ENCODE measurements around the gene SNRNP25. TPM values are rescaled to one million over a fixed set of nuclear protein-coding genes. Genes with fewer than 3 reads are reported as not detected.

SNRNP25 gene
- total RNA-seq, 1 experiment from 2014 or later: 21.2 TPM

DNA sequence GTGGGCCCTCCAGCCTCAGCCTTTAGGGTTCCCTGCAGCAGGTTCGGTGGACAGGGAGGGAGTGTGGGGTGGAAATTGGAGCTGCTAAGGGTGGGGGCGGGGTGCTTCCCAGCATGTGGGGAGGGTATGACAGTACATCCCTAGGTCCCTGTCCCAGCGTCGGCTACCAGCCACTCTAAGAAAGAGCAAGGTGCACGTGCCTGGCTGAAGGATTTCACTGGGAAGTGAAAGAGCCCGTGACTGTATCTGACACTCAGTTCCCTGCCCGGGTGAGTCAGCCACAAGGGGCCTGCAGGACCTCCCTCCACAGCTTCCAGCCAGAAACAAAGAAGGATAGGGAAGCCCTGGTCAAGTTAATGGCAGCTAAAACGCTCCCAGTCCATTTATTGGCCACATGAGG lies 4.1 kb downstream of the SNRNP25 start:
- Mint-ChIP-seq H3K9me3 (ENCODE audit: unreplicated experiment) (no peaks in the 10 kb centered on the region), H3K27ac (ENCODE audit: low read depth, unreplicated experiment) (no peak overlapping the region), H3K4me3 (ENCODE audit: unreplicated experiment) (no peak overlapping the region), H3K36me3 (ENCODE audit: insufficient read depth, unreplicated experiment) (peaks cover 41% of the 10 kb centered on the region), H3K27me3 (ENCODE audit: insufficient read depth, unreplicated experiment) (no peaks in the 10 kb centered on the region), H3K4me1 (ENCODE audit: insufficient read depth, unreplicated experiment) (peaks cover 3% of the 10 kb centered on the region)
- intact Hi-C loops (cut with micrococcal nuclease): no loop called here
- ChIA-PET POLR2A (no interaction called here), CTCF (interaction anchor here (0.6 to 3.0 kb wide), 2 partner anchors 8 to 178 kb away, joined by 3 to 24 read pairs; no protein-coding TSS in a partner anchor)
- TF ChIP-seq, protein P1, sequence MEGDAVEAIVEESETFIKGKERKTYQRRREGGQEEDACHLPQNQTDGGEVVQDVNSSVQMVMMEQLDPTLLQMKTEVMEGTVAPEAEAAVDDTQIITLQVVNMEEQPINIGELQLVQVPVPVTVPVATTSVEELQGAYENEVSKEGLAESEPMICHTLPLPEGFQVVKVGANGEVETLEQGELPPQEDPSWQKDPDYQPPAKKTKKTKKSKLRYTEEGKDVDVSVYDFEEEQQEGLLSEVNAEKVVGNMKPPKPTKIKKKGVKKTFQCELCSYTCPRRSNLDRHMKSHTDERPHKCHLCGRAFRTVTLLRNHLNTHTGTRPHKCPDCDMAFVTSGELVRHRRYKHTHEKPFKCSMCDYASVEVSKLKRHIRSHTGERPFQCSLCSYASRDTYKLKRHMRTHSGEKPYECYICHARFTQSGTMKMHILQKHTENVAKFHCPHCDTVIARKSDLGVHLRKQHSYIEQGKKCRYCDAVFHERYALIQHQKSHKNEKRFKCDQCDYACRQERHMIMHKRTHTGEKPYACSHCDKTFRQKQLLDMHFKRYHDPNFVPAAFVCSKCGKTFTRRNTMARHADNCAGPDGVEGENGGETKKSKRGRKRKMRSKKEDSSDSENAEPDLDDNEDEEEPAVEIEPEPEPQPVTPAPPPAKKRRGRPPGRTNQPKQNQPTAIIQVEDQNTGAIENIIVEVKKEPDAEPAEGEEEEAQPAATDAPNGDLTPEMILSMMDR (IDR thresholded peaks at IDR 0.05; ENCODE audit: unreplicated experiment): no peak
- BruUV-seq (replicated peaks): no TSS peak
- DNase-seq (ENCODE audit: unreplicated experiment): no peak

DNA sequence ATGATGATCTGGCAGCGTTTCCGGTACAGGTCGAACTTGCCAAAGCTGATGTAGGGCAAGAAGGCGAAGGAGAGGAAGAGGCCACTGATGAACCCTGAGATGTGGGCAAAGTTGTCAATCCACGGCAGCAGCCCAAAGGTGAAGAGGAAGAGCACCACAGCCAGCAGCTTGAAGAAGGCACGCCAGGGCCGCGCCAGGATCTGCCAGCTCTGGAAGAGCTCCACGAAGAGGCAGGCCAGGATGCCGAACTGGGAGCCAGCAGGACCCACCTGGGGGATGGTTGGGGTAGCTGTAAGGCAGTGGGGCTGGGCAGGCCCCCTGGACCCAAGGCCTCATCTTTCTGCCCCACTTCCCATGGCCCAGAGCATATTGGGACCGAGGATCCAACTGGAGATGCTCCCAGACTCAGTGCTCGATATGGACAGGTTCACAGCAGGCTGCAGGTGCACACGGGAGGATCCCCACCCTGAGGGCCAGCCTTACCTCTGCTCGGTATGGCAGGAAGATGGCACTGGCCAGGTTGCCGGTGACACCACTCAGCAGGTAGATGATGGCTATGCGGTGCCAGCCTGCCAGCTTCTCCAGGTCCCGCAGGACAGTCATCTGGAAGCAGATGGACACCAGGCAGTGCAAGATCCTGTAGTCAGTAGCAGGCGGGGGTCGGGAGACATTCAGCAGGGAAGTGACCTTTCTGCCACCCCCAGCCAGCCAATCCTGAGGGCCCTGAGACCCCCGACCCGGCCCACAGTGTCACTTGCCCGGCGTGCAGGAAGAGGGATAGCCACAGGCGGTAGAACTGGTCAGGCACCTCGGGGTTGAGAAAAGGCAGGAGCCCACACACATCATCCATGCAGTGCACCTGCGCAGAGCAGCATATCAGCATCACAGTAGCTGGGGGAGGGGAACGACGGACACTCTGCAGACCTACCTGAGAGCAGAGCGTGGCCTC lies 5.1 kb downstream of the SNRNP25 start:
- TF ChIP-seq, protein P1 (IDR thresholded peaks at IDR 0.05; ENCODE audit: unreplicated experiment): no peak
- Mint-ChIP-seq H3K36me3 (ENCODE audit: insufficient read depth, unreplicated experiment) (peaks cover 37% of the 10 kb centered on the region), H3K4me3 (ENCODE audit: unreplicated experiment) (no peak overlapping the region), H3K4me1 (ENCODE audit: insufficient read depth, unreplicated experiment) (no peaks in the 10 kb centered on the region), H3K27me3 (ENCODE audit: insufficient read depth, unreplicated experiment) (no peaks in the 10 kb centered on the region), H3K27ac (ENCODE audit: low read depth, unreplicated experiment) (no peak overlapping the region), H3K9me3 (ENCODE audit: unreplicated experiment) (no peaks in the 10 kb centered on the region)
- no TSS peak for BruUV-seq (replicated peaks)
- ChIA-PET CTCF (interaction anchor here (1.2 to 1.8 kb wide), 2 partner anchors 38 to 48 kb away, joined by 4 to 5 read pairs; no protein-coding TSS in a partner anchor), POLR2A (no interaction called here)
- no peak for DNase-seq (ENCODE audit: unreplicated experiment)
- intact Hi-C loops (cut with micrococcal nuclease): no loop called here

DNA sequence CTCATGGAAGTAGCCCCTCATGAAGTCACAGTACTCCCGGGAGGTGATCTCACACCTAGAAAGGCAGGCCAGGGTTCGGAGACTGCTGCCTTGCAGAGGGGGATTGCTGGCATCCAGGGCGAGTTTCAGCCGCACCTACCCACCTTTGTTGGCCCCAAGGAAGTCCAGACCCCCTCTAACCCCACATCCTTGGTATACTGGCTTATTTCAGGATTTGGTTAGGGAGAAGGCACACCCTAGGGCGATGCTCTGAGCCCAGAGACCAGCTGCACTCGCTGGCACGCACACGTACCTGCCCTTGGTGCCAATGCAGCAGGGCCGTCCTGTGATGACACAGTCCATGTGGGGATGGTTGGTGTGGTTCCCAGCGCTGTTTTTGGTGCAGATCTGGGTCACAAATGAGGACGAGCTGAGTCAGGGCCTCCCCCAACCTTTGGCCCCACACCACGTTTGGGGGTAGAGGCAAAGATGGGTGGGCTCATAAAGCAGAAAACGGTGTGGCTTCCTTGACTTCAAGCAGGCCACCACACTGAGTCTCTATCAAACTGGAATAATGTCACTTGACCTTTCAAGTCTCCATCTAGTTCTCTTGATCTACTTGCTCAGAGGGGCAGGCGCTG lies 5.9 kb downstream of the SNRNP25 start:
- no TSS peak for BruUV-seq (replicated peaks)
- DNase-seq (ENCODE audit: unreplicated experiment): no peak
- Mint-ChIP-seq H3K4me1 (ENCODE audit: insufficient read depth, unreplicated experiment) (no peaks in the 10 kb centered on the region), H3K9me3 (ENCODE audit: unreplicated experiment) (no peaks in the 10 kb centered on the region), H3K27me3 (ENCODE audit: insufficient read depth, unreplicated experiment) (no peaks in the 10 kb centered on the region), H3K4me3 (ENCODE audit: unreplicated experiment) (no peak overlapping the region), H3K36me3 (ENCODE audit: insufficient read depth, unreplicated experiment) (peaks cover 35% of the 10 kb centered on the region), H3K27ac (ENCODE audit: low read depth, unreplicated experiment) (no peak overlapping the region)
- intact Hi-C loops (cut with micrococcal nuclease): no loop called here
- ChIA-PET POLR2A (no interaction called here), CTCF (interaction anchor here (1.2 to 1.8 kb wide), 2 partner anchors 37 to 47 kb away, joined by 4 to 5 read pairs; no protein-coding TSS in a partner anchor)
- TF ChIP-seq, protein P1 (IDR thresholded peaks at IDR 0.05; ENCODE audit: unreplicated experiment): no peak

DNA sequence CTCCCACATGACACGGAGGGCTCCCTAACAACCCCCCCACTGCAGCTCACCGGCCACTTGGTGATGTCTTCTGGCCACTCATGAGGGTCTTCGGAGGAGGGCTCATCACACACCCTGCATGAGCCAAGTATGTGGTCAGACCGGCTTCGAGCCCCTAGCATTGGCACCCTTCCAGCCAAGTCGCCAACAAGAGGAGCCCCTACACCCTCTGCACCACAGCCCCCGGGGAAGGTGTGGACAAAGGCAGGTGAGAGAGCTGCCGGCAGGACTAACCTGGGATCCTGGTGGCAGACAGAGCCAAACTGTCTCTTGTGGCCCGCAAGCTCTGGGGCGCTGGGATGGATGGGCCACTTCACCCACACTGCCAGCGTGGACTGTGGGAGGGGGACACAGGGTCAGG lies 6.5 kb downstream of the SNRNP25 start:
- Mint-ChIP-seq H3K4me1 (ENCODE audit: insufficient read depth, unreplicated experiment) (no peaks in the 10 kb centered on the region), H3K4me3 (ENCODE audit: unreplicated experiment) (no peak overlapping the region), H3K27me3 (ENCODE audit: insufficient read depth, unreplicated experiment) (no peaks in the 10 kb centered on the region), H3K27ac (ENCODE audit: low read depth, unreplicated experiment) (no peak overlapping the region), H3K36me3 (ENCODE audit: insufficient read depth, unreplicated experiment) (peaks cover 35% of the 10 kb centered on the region), H3K9me3 (ENCODE audit: unreplicated experiment) (no peaks in the 10 kb centered on the region)
- DNase-seq (ENCODE audit: unreplicated experiment): no peak
- ChIA-PET POLR2A (no interaction called here), CTCF (interaction anchor here (0.7 to 1.8 kb wide), 3 partner anchors 36 to 297 kb away, joined by 4 to 5 read pairs (median 4); no protein-coding TSS in a partner anchor)
- BruUV-seq (replicated peaks): no TSS peak
- intact Hi-C loops (cut with micrococcal nuclease): no loop called here
- TF ChIP-seq, protein P1 (IDR thresholded peaks at IDR 0.05; ENCODE audit: unreplicated experiment): no peak
